Heart left ventricle (tissue), 16 donors: ENCODE data around the gene CNEP1R1. TPM values are rescaled to one million over a fixed set of nuclear protein-coding genes. Genes with fewer than 3 reads are reported as not detected.

Source experiments
- ATAC-seq, 4 donors: fragments of 200-7000 bp; cut with Tn5 transposase; one replicate each; pipeline ENCODE4 v1.9.1; 2020 to 2022; ENCODE audit warnings: moderate library complexity in 4 of 4, mild to moderate bottlenecking in 3 of 4, moderate number of reproducible peaks in 1 of 4
- DNase-seq, 5 donors: peaks; one replicate each; pipeline ENCODE4 v3.0.0-alpha.2; 2020
- H3K27ac ChIP-seq, 12 donors: fragments of 200-600 bp; sonication (generic) in 4 of 12; one replicate each; pipeline versions ENCODE4 v1.5.0 to v1.8.0; 2016 to 2022; ENCODE audit warnings: mild to moderate bottlenecking in 2 of 12
- H3K27me3 ChIP-seq, 9 donors: fragments of 200-600 bp; sonication (generic) in 2 of 9; one replicate each; pipeline versions ENCODE4 v1.5.1 to v1.8.0; 2016 to 2022; ENCODE audit warnings: mild to moderate bottlenecking in 3 of 9
- H3K36me3 ChIP-seq, 9 donors: fragments of 200-600 bp; sonication (generic) in 2 of 9; one replicate each; pipeline versions ENCODE4 v1.5.0 to v1.8.0; 2018 to 2022; ENCODE audit warnings: mild to moderate bottlenecking in 2 of 9
- H3K4me1 ChIP-seq, 12 donors: fragments of 200-600 bp; sonication (generic) in 4 of 12; one replicate each; pipeline versions ENCODE4 v1.5.0 to v1.8.0; 2016 to 2022; ENCODE audit warnings: mild to moderate bottlenecking in 3 of 12
- H3K4me3 ChIP-seq, 12 donors: fragments of 200-600 bp; sonication (generic) in 4 of 12; one replicate each; pipeline versions ENCODE4 v1.5.0 to v1.8.0; 2017 to 2022; ENCODE audit warnings: mild to moderate bottlenecking in 9 of 12, moderate library complexity in 4 of 12
- H3K9me3 ChIP-seq, 12 donors: fragments of 200-600 bp; sonication (generic) in 4 of 12; one replicate each; pipeline versions ENCODE4 v1.5.0 to v1.8.0; 2016 to 2022; ENCODE audit warnings: mild to moderate bottlenecking in 1 of 12
- POLR2A ChIP-seq, 2 donors: fragments of 450-650 bp; IDR thresholded peaks; one replicate each; pipeline ENCODE4 v1.6.1; 2017; ENCODE audit warnings: antibody characterized with exemption in 2 of 2, mild to moderate bottlenecking in 2 of 2, moderate library complexity in 2 of 2
- WGBS, 4 donors: extraction: QIAGEN DNeasy Blood & Tissue Kit in 2 of 4; methylation state at CpG; one replicate each; pipeline versions ENCODE4 v1.1.5 to v1.1.7; 2013 to 2018; 5-methylcytosine and 5-hydroxymethylcytosine counted together
- intact Hi-C, 10 donors: fragments of 100-400 bp; cut with DNase I; formaldehyde crosslinking; loops; one replicate each; pipeline versions ENCODE4 v1.11.1 to v1.14.2; 2022
- polyA plus RNA-seq, 2 donors: library from polyadenylated mRNA; stranded (reverse); fragments of 200-250 nt; gene quantifications; one replicate each; pipeline ENCODE4 v1.2.3, GENCODE V29; 2013
- total RNA-seq, 9 donors: library from RNA; depleted of rRNA in 2 of 9; stranded (reverse); fragments of >200 nt in 2 of 9; fragmentation: NEBNext Ultra II Directional in 3 of 9; extraction: Animal tissue kit (Norgen Biotek cat#: 25700) in 3 of 9; gene quantifications; one replicate each; pipeline versions ENCODE4 v1.1.0 to v1.2.4, GENCODE V29; 2016 to 2023
- TF ChIP-seq, protein P1 (sequence below), 12 donors: fragments of 200-600 bp; sonication (generic) in 4 of 12; IDR thresholded peaks; one replicate each; pipeline versions ENCODE4 v1.5.0 to v1.8.0; 2018 to 2022; ENCODE audit warnings: antibody characterized with exemption in 12 of 12, mild to moderate bottlenecking in 5 of 12
- donor health status: ischemic (EF 13 %, LVEDD 7.1; RV severe dilation, severe dysfunction).
- donor health status: healthy with polysubstance abuse.
- donor health status: DM: no; HTN: yes; CAD: no.
- donor health status: DM: no; HTN: no; CAD: no.
- donor health status: ischemic (EF 25% LVEDD 6.9; RV normal size, moderate dysfunction).
- donor health status: ischemic (EF 25% LVEDD 5.7; RV mildly dilated, moderate dysfunction).
- donor health status: healthy.
- donor health status: DM: yes; HTN: yes; CAD: no.
- donor health status: ischemic (EF 35%, LVEDD 5.7; RV mildly dilated, moderate dysfunction).
- donor health status: nonischemic (EF 11% LVEDD 7.7; RV severe dilation, severe dysfunction).
- donor health status: DM: yes; HTN: yes; CAD: no.
- donor health status: PGD.
- donor health status: ischemic (EF 29% LVEDD 5.4; RV normal size, mild dysfunction).
- donor health status: nonischemic (EF 23%, LVEDD 6.1; RV moderate dilation, normal function).

CNEP1R1 gene
- total and polyA plus RNA-seq, 11 donors, result 10.9 to 23.9 (median 17.1) TPM

DNA sequence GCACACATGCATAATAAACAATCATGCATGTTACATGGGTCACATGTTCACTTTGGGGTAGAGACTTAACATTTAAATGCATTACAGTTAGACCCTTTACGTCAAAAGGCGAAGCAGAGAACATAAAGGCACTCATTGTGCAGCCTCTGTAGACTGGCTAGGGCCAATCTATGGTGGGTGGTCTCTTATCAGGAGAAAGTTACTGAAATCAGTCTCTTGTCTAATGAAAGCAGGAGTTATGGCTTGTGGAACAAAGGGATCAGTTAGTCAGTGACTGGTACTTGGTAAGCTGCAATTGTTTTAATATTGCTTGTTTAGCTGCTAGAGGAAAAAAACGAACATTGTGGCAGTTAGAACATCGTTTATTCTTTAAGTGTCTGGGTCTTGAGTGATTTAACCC, 1.4 kb upstream of the CNEP1R1 start:
- 43 to 48% (median 47%) methylated on average over 4 of the region's 4 CpGs for WGBS, 4 donors
- H3K27me3 ChIP-seq, result peaks cover 0 to 5% (median 0%) of the 10 kb centered on the region in 9 donors
- H3K9me3 ChIP-seq, result no peaks in the 10 kb centered on the region
- intact Hi-C loops, result loop anchor here (2.0 to 10.0 kb wide), 11 partner anchors 43 to 644 kb away; partner anchors contain the start of gene BRD7 (in 3 of the 10)
- DNase-seq (no peak), ATAC-seq (no peak)
- H3K36me3 ChIP-seq, result peaks cover 0 to 10% (median 4%) of the 10 kb centered on the region in 9 donors
- H3K27ac ChIP-seq, result no peak overlapping the region
- peaks cover 0 to 23% (median 14%) of the 10 kb centered on the region in 12 donors for H3K4me1 ChIP-seq
- no peak for TF ChIP-seq POLR2A (IDR thresholded peaks at IDR 0.05)
- TF ChIP-seq, protein P1, sequence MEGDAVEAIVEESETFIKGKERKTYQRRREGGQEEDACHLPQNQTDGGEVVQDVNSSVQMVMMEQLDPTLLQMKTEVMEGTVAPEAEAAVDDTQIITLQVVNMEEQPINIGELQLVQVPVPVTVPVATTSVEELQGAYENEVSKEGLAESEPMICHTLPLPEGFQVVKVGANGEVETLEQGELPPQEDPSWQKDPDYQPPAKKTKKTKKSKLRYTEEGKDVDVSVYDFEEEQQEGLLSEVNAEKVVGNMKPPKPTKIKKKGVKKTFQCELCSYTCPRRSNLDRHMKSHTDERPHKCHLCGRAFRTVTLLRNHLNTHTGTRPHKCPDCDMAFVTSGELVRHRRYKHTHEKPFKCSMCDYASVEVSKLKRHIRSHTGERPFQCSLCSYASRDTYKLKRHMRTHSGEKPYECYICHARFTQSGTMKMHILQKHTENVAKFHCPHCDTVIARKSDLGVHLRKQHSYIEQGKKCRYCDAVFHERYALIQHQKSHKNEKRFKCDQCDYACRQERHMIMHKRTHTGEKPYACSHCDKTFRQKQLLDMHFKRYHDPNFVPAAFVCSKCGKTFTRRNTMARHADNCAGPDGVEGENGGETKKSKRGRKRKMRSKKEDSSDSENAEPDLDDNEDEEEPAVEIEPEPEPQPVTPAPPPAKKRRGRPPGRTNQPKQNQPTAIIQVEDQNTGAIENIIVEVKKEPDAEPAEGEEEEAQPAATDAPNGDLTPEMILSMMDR (IDR thresholded peaks at IDR 0.05), result no peak
- H3K4me3 ChIP-seq, result no peak overlapping the region

DNA sequence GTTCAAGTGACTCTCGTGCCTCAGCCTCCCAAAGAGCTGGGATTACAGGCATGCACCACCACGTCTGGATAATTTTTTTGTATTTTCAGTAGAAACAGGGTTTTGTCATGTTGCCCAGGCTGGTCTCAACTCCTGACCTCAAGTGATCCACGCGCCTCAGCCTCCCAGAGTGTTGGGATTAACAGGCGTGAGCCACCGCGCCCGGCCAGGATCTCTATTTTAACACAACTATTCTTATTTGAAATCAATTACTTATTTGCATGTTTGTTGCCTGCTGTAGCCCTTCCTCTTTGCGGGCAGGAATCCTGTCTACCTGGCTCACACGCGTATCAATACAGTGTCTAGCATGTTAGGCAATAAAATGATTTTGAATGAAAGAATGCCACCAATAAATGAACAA, 818 bp upstream of the CNEP1R1 start:
- Histone ChIP-seq H3K27ac (no peak overlapping the region), H3K9me3 (no peaks in the 10 kb centered on the region), H3K27me3 (peaks cover 0 to 5% (median 0%) of the 10 kb centered on the region in 9 donors), H3K4me1 (peaks cover 0 to 23% (median 14%) of the 10 kb centered on the region in 12 donors), H3K4me3 (no peak overlapping the region), H3K36me3 (peaks cover 0 to 15% (median 5%) of the 10 kb centered on the region in 9 donors)
- intact Hi-C loops, result loop anchor here (2.0 to 10.0 kb wide), 11 partner anchors 43 to 643 kb away; partner anchors contain the start of gene BRD7 (in 3 of the 10)
- ATAC-seq (no peak), DNase-seq (no peak)
- no peak for TF ChIP-seq POLR2A (IDR thresholded peaks at IDR 0.05)
- TF ChIP-seq, protein P1 (IDR thresholded peaks at IDR 0.05), result no peak
- WGBS, 4 donors, result 89 to 92% (median 90%) methylated on average over 11 of the region's 11 CpGs

DNA sequence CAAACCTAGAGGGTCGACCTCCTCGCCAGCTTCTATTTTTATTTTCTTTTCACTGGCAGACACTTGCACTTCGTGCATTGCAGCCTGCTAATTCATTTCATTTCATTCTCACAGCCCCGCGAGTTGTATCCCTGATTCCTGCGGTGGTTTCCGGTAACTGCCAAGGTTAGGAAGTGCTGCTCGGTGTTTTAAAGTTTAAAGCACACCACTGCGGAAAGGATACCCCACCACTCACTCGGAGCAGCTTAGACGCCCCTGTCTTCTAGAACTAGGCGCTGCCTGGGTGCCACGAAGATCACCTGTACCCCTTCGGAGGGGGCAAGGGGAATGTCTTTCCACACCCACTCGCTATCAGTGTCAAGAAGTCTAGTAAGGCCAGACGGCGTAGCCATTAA, 509 bp downstream of the CNEP1R1 start:
- peak in 1 of 4 donors; percentile 3 for ATAC-seq

DNA sequence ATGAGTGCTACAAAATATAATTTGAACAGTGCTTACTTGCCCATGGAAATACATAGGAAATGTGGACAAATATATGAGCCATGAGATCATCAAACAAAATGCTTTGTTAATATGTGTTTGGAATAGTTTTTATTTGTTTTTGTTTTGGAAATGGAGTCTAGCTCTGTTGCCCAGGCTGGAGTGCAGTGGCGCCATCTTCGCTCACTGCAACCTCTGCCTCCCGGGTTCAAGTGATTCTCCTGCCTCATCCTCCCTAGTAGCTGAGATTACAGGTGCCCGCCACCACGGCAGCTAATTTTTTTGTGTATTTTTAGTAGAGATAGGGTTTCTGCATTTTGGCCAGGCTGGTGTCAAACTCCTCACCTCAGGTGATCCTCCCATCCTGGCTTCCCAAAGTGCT, 2.8 kb downstream of the CNEP1R1 start:
- intact Hi-C loops, result loop anchor here in 9 of 10 donors (5.0 to 10.0 kb wide), 7 partner anchors 39 to 637 kb away; partner anchors contain the start of genes BRD7 (in 4 of the 9) and HEATR3 (in 1 of the 9)
- Histone ChIP-seq H3K9me3 (no peaks in the 10 kb centered on the region), H3K4me1 (peaks cover 0 to 23% (median 16%) of the 10 kb centered on the region in 12 donors), H3K36me3 (peaks cover 0 to 51% (median 40%) of the 10 kb centered on the region in 9 donors), H3K27ac (no peak overlapping the region), H3K4me3 (no peak overlapping the region), H3K27me3 (no peaks in the 10 kb centered on the region)
- TF ChIP-seq POLR2A (IDR thresholded peaks at IDR 0.05), result no peak
- TF ChIP-seq, protein P1 (IDR thresholded peaks at IDR 0.05), result no peak
- DNase-seq (no peak), ATAC-seq (no peak)
- 93 to 97% (median 96%) methylated on average over 5 of the region's 5 CpGs for WGBS, 4 donors

More for the DNA sequence above, 509 bp downstream of the CNEP1R1 start:
- 0% methylated on average over 15 to 17 of the region's 17 CpGs for WGBS, 4 donors
- H3K9me3 ChIP-seq, result no peaks in the 10 kb centered on the region
- peak overlapping the region; percentile 51 to 94 (median 82) for H3K27ac ChIP-seq
- peak overlapping the region; percentile 64 to 99 (median 90) for H3K4me3 ChIP-seq
- intact Hi-C loops, result loop anchor here (1.0 to 10.0 kb wide), 10 partner anchors 41 to 639 kb away; partner anchors contain the start of genes BRD7 (in 4 of the 10) and HEATR3 (in 1 of the 10)
- peaks cover 0 to 23% (median 16%) of the 10 kb centered on the region in 12 donors for H3K4me1 ChIP-seq
- peaks cover 0 to 3% (median 0%) of the 10 kb centered on the region in 9 donors for H3K27me3 ChIP-seq
- no peak for TF ChIP-seq POLR2A (IDR thresholded peaks at IDR 0.05)
- TF ChIP-seq, protein P1 (IDR thresholded peaks at IDR 0.05), result no peak
- DNase-seq, result no peak
- peaks cover 0 to 28% (median 19%) of the 10 kb centered on the region in 9 donors for H3K36me3 ChIP-seq
